Endothelial cell of umbilical vein (primary cell): ENCODE measurements around the gene INPP5A. TPM values are rescaled to one million over a fixed set of nuclear protein-coding genes. Genes with fewer than 3 reads are reported as not detected.

Experiments
- BruUV-seq: library from RNA; stranded (reverse); fragments of 400-500 nt; replicated peaks from 2 replicates; lab custom pipeline; 2021; lab: Mats Ljungman, UMichigan
- CTCF ChIA-PET: fragments of 300-600, 350-600 bp; sonication (Branson Sonifier 250); formaldehyde crosslinking; loops from one replicate; lab custom pipeline; 2021; ENCODE audit warnings: antibody characterized with exemption, inconsistent platforms; lab: Charles Lee
- POLR2A ChIA-PET: fragments of 300-600, 350-600 bp; sonication (Branson Sonifier 250); formaldehyde crosslinking; loops from one replicate; lab custom pipeline; 2021; ENCODE audit warnings: antibody characterized with exemption, inconsistent platforms; lab: Charles Lee
- DNase-seq: peaks from one replicate; pipeline ENCODE4 v3.0.0-alpha.2; 2011; ENCODE audit warnings: low read depth, low spot score
- FAIRE-seq: peaks from 2 replicates; lab custom pipeline; 2011; peaks lifted over from hg19 to GRCh38; lab: Jason Lieb, UNC
- H2AFZ ChIP-seq: 2 replicates; pipeline ENCODE4 v1.6.0; 2012; ENCODE audit warnings: low read depth, low read length, control low read depth, inconsistent platforms
- H3K27ac ChIP-seq: 2 replicates; pipeline ENCODE4 v1.5.1; 2011; ENCODE audit warnings: low read depth, mild to moderate bottlenecking, control low read depth, low read length, moderate library complexity; ENCODE audit not compliant: insufficient read depth
- H3K27me3 ChIP-seq, 2 experiments: 2 replicates each; pipeline versions ENCODE4 v1.6.0 to v1.6.1; 2011; ENCODE audit warnings: low read length in 2 of 2, mixed read lengths in 1 of 2; ENCODE audit not compliant: control insufficient read depth in 2 of 2, insufficient read depth in 2 of 2
- H3K36me3 ChIP-seq, 2 experiments: 2 replicates in 1 of 2; 3 replicates in 1 of 2; pipeline ENCODE4 v1.5.1; 2011; ENCODE audit warnings: low read length in 2 of 2, mild to moderate bottlenecking in 1 of 2, moderate library complexity in 1 of 2; ENCODE audit not compliant: control insufficient read depth in 2 of 2, insufficient read depth in 2 of 2; ENCODE audit errors: extremely low read depth in 1 of 2
- H3K4me1 ChIP-seq: 3 replicates; pipeline ENCODE4 v1.5.1; 2011; ENCODE audit warnings: mild to moderate bottlenecking, low read length; ENCODE audit not compliant: control insufficient read depth, insufficient read depth; ENCODE audit errors: extremely low read depth
- H3K4me2 ChIP-seq: 2 replicates; pipeline ENCODE4 v1.6.1; 2011; ENCODE audit warnings: low read length, control low read depth, mixed read lengths; ENCODE audit not compliant: insufficient read depth
- H3K4me3 ChIP-seq, 3 experiments: fragments of 200-600 bp in 1 of 3; sonication (generic), shearing (Covaris generic) in 1 of 3; replicated peaks in 1 of 3; 2 replicates each; pipeline ENCODE4 v1.5.1; 2011 to 2016; ENCODE audit warnings: control low read depth in 3 of 3, low read length in 3 of 3, mild to moderate bottlenecking in 2 of 3, inconsistent platforms in 1 of 3, low read depth in 1 of 3, moderate library complexity in 1 of 3; ENCODE audit not compliant: insufficient read depth in 1 of 3
- H3K79me2 ChIP-seq: 2 replicates; pipeline ENCODE4 v1.6.0; 2012; ENCODE audit warnings: low read length, inconsistent platforms; ENCODE audit not compliant: control insufficient read depth, insufficient read depth
- H3K9ac ChIP-seq: replicated peaks from 2 replicates; pipeline ENCODE3; 2011; ENCODE audit warnings: low read length, control low read depth; ENCODE audit not compliant: insufficient read depth; ENCODE audit errors: extremely low read depth
- H3K9me1 ChIP-seq: replicated peaks from 3 replicates; pipeline ENCODE4 v1.6.0; 2011; ENCODE audit warnings: mild to moderate bottlenecking, low read length; ENCODE audit not compliant: control insufficient read depth, insufficient read depth; ENCODE audit errors: extremely low read depth
- H3K9me3 ChIP-seq: replicated peaks from 2 replicates; pipeline ENCODE4 v1.5.1; 2012; ENCODE audit warnings: low read length, inconsistent platforms; ENCODE audit not compliant: control insufficient read depth, insufficient read depth
- H4K20me1 ChIP-seq: replicated peaks from 2 replicates; pipeline ENCODE3; 2011; ENCODE audit warnings: mild to moderate bottlenecking, low read length; ENCODE audit not compliant: control insufficient read depth, insufficient read depth; ENCODE audit errors: extremely low read depth
- EZH2 ChIP-seq: IDR thresholded peaks from 2 replicates; pipeline ENCODE4 v1.6.1; 2012; ENCODE audit warnings: borderline replicate concordance, low read depth, mild to moderate bottlenecking, moderate library complexity, low read length, inconsistent platforms; ENCODE audit not compliant: severe bottlenecking
- FOS ChIP-seq: IDR thresholded peaks from 2 replicates; pipeline ENCODE4 v1.6.1; 2011; ENCODE audit warnings: mild to moderate bottlenecking, low read length, moderate library complexity, borderline replicate concordance; ENCODE audit not compliant: insufficient read depth
- GATA2 ChIP-seq: IDR thresholded peaks from 2 replicates; pipeline ENCODE4 v1.7.0; 2011; ENCODE audit warnings: low read depth, mild to moderate bottlenecking, moderate library complexity, mixed read lengths, low read length; ENCODE audit not compliant: insufficient read length, insufficient read depth
- JUN ChIP-seq: IDR thresholded peaks from 2 replicates; pipeline ENCODE4 v1.6.1; 2011; ENCODE audit warnings: borderline replicate concordance, low read depth; ENCODE audit not compliant: insufficient read length, insufficient read depth
- MYC ChIP-seq: IDR thresholded peaks from one replicate; pipeline ENCODE4 v1.6.1; 2011; ENCODE audit warnings: mild to moderate bottlenecking, low read depth, low read length
- POLR2A ChIP-seq: IDR thresholded peaks from 2 replicates; pipeline ENCODE4 v1.6.1; 2012; ENCODE audit warnings: low read depth, mild to moderate bottlenecking, control low read depth, low read length
- POLR2AphosphoS5 ChIP-seq: IDR thresholded peaks from 2 replicates; pipeline ENCODE4 v1.6.1; 2012; ENCODE audit warnings: low read depth, mild to moderate bottlenecking, control low read depth, low read length, moderate library complexity; ENCODE audit not compliant: insufficient read depth
- dilution Hi-C: fragments of 300-500 bp; cut with MboI; formaldehyde crosslinking; loops from one replicate; pipeline ENCODE4 v1.15.0; 2019; ENCODE audit warnings: low sequenced_read_pairs; ENCODE audit not compliant: extremely low pct_ligation_motif_present
- intact Hi-C: fragments of 100-400 bp; cut with micrococcal nuclease; formaldehyde crosslinking; loops from one replicate; pipeline ENCODE4 v1.10.0; 2022
- polyA plus RNA-seq, 4 experiments: library from polyadenylated mRNA; depleted of rRNA in 3 of 4; stranded (reverse) in 3 of 4; unstranded in 1 of 4; fragments of >200 nt; gene quantifications; 2 replicates each; pipeline versions ENCODE4 v1.2.1 to v1.2.3, GENCODE V29; 2011 to 2012; ENCODE audit warnings: missing spikeins in 1 of 4
- total RNA-seq: library from RNA; stranded (reverse); gene quantifications from 2 replicates; pipeline ENCODE4 v1.2.3, GENCODE V29; 2021
- TF ChIP-seq, protein P1 (sequence below), 2 donors: IDR thresholded peaks; 1 replicate in 1 of 2; 2 replicates in 1 of 2; pipeline ENCODE4 v1.5.1; 2011; ENCODE audit warnings: low read length in 2 of 2, mild to moderate bottlenecking in 2 of 2, moderate library complexity in 2 of 2, control low read depth in 1 of 2, inconsistent platforms in 1 of 2, low read depth in 1 of 2; ENCODE audit not compliant: insufficient read depth in 1 of 2; ENCODE audit errors: extremely low read depth in 1 of 2
- TF ChIP-seq, protein P2 (sequence below): IDR thresholded peaks from 2 replicates; pipeline ENCODE4 v1.6.1; 2011; ENCODE audit not compliant: insufficient read depth, insufficient read length

INPP5A gene
- total and polyA plus RNA-seq, 2 donors (not counting 3 experiments of a cell fraction or from before 2014, with no cell fraction given), result 22.9 to 33.2 TPM

DNA sequence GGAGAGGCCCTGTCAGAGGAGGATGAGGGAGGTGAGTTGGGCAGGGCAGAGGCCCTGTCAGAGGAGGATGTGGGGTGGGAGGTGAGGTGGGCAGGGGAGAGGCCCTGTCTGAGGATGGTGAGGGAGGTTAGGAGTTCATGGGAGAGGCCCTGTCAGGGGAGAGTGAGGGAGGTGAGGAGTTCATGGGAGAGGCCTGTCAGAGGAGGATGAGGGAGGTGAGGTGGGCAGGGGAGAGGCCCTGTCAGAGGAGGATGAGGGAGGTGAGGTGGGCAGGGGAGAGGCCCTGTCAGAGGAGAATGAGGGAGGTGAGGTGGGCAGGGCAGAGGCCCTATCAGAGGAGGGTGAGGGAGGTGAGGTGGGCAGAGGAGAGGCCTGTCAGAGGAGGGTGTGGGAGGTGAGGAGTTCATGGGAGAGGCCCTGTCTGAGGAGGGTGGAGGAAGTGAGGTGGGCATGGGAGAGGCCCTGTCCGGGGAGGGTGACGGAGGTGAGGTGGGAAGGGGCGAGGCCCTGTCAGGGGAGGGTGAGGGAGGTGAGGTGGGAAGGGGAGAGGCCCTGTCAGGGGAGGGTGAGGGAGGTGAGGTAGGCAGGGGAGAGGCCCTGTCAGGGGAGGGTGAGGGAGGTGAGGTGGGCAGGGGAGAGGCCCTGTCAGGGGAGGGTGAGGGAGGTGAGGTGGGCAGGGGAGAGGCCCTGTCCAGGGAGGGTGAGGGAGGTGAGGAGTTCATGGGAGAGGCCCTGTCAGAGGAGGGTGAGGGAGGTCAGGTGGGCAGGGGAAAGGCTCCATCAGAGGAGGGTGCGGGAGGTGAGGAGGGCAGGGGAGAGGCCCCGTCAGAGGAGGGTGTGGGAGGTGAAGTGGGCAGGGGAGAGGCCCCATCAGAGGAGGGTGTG, 73.7 kb downstream of the INPP5A start:
- FAIRE-seq, result no peak
- no peaks in the 10 kb centered on the region for H3K4me1 ChIP-seq
- CTCF ChIA-PET, result no interaction called here
- POLR2A ChIA-PET, result no interaction called here
- dilution Hi-C loops (no loop called here), intact Hi-C loops (no loop called here)
- no peaks in the 10 kb centered on the region for H3K36me3 ChIP-seq
- no peaks in the 10 kb centered on the region for H3K27me3 ChIP-seq
- no peaks in the 10 kb centered on the region for H3K9me1 ChIP-seq
- no peak overlapping the region for H3K4me2 ChIP-seq
- DNase-seq, result no peak
- no peaks in the 10 kb centered on the region for H4K20me1 ChIP-seq
- BruUV-seq, result no TSS peak
- no peak overlapping the region for H3K9ac ChIP-seq
- TF ChIP-seq POLR2AphosphoS5 (no peak), GATA2 (no peak), FOS (no peak), EZH2 (no peak), JUN (no peak), POLR2A (no peak), MYC (no peak)
- TF ChIP-seq, protein P1, sequence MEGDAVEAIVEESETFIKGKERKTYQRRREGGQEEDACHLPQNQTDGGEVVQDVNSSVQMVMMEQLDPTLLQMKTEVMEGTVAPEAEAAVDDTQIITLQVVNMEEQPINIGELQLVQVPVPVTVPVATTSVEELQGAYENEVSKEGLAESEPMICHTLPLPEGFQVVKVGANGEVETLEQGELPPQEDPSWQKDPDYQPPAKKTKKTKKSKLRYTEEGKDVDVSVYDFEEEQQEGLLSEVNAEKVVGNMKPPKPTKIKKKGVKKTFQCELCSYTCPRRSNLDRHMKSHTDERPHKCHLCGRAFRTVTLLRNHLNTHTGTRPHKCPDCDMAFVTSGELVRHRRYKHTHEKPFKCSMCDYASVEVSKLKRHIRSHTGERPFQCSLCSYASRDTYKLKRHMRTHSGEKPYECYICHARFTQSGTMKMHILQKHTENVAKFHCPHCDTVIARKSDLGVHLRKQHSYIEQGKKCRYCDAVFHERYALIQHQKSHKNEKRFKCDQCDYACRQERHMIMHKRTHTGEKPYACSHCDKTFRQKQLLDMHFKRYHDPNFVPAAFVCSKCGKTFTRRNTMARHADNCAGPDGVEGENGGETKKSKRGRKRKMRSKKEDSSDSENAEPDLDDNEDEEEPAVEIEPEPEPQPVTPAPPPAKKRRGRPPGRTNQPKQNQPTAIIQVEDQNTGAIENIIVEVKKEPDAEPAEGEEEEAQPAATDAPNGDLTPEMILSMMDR (IDR thresholded peaks at IDR 0.05; ENCODE audit: extremely low read depth in 1 of 2, insufficient read depth in 1 of 2, low read depth in 1 of 2, low read length in 2 of 2), result no peak
- TF ChIP-seq, protein P2, sequence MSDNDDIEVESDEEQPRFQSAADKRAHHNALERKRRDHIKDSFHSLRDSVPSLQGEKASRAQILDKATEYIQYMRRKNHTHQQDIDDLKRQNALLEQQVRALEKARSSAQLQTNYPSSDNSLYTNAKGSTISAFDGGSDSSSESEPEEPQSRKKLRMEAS, result no peak
- no peaks in the 10 kb centered on the region for H3K9me3 ChIP-seq
- no peak overlapping the region for H3K4me3 ChIP-seq
- H3K27ac ChIP-seq, result no peak overlapping the region
- H2AFZ ChIP-seq, result no peak overlapping the region
- no peaks in the 10 kb centered on the region for H3K79me2 ChIP-seq
